Mesothelial cell of epicardium (in vitro differentiated cells): ENCODE results near the gene RHOC. TPM values are rescaled to one million over a fixed set of nuclear protein-coding genes. Genes with fewer than 3 reads are reported as not detected.

Experiments used
- DNase-seq, 2 experiments: peaks; one replicate each; pipeline ENCODE4 v3.0.0; 2021; ENCODE audit warnings: low spot score in 2 of 2; ENCODE audit not compliant: unreplicated experiment in 2 of 2
- H3K27ac Mint-ChIP-seq: 2 replicates; pipeline ENCODE4 v1.8.0; 2021; ENCODE audit warnings: mixed read lengths
- H3K27me3 Mint-ChIP-seq: 2 replicates; pipeline ENCODE4 v1.8.0; 2021; ENCODE audit warnings: low read depth, mixed read lengths
- H3K36me3 Mint-ChIP-seq: 2 replicates; pipeline ENCODE4 v1.8.0; 2021; ENCODE audit warnings: mixed read lengths
- H3K4me1 Mint-ChIP-seq: 2 replicates; pipeline ENCODE4 v1.8.0; 2021; ENCODE audit warnings: mixed read lengths
- H3K4me3 Mint-ChIP-seq: 2 replicates; pipeline ENCODE4 v1.8.0; 2021; ENCODE audit warnings: mild to moderate bottlenecking, moderate library complexity, mixed read lengths
- H3K9me3 Mint-ChIP-seq: 2 replicates; pipeline ENCODE4 v1.8.0; 2021; ENCODE audit warnings: mixed read lengths
- CTCF ChIP-seq: fragments of 200-600 bp; sonication (generic); IDR thresholded peaks from one replicate; pipeline ENCODE4 v1.5.0; 2021; ENCODE audit warnings: antibody characterized with exemption; ENCODE audit not compliant: unreplicated experiment
- total RNA-seq: library from RNA; stranded (reverse); gene quantifications from 3 replicates; pipeline ENCODE4 v1.2.1, GENCODE V29; 2021

Gene RHOC
- total RNA-seq, 1 donor from 2014 or later: 163 TPM

DNA sequence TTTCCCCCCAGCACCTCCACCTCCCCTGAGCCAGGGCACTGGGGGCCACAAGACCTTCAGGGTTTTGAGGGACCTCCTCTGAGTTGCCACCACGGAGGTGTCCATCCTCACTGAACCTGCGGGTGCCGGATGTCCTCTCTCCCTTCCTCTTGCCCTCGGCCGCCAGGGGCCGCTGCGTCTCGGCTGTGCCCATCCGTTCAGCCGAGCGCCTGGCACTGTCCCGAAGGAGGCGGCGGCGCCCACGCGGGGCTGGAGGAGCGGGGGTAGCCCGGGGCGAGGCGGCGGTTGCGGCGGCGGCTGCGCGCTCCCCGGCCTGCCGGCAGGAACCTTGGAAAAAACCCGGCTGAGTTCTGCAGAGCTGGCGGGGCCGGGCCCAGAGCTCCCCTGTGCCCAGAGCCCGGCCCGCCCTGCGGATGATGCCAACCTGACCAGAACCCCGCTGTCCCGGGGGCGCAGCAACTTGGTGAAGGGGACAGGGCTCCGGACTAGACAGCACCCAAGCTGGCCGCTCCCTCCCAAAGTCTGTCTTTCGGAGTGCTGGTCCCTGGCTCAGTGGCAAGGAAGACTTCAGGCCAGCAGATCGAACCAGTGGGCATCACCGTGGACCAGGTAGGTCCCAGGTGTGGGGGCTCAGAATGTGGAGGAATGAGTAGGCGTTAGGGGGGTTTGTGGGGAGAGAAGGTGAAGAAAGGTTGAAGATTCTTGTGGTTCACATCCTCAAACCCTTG lies 11.9 kb upstream of the RHOC start:
- Mint-ChIP-seq H3K27ac (peak overlapping the region; percentile 86), H3K4me1 (peaks cover 35% of the 10 kb centered on the region), H3K9me3 (no peaks in the 10 kb centered on the region), H3K36me3 (no peaks in the 10 kb centered on the region), H3K4me3 (no peak overlapping the region), H3K27me3 (peaks cover 21% of the 10 kb centered on the region)
- DNase-seq: peak; percentile 82 to 90
- TF ChIP-seq CTCF: peak; percentile 80

DNA sequence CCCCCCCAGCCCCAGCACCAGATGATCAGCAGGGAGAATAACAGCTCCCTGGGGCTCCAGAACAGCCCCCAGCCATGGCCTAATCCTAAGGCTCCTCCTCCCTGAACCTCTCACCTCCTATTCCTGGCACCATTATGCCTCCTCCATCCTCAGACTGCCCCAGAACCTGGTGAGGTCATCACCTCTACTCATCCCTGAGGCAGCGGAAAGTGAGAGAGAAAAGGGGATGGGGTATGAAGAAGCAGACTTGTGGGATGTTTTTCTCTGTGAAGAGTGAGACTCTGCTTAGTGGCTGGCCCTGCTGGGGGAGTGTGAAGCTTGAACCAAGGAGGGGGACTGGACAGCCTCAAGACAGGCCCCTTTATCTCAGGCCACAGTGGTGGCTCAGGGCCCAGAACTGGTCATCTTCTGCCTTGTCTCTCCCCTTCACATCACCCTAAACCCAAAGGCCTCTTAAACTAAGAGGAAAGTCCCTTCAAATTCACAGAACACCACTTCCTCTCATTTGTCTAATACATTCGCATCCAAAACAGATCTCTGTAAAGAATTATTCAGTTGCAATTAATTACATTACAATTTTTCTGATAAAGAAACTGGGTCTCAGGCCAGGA lies 10.4 kb upstream of the RHOC start:
- H3K27ac Mint-ChIP-seq: peak overlapping the region; percentile 1
- no peak for DNase-seq
- H3K36me3 Mint-ChIP-seq: no peaks in the 10 kb centered on the region
- H3K27me3 Mint-ChIP-seq: peaks cover 35% of the 10 kb centered on the region
- peaks cover 26% of the 10 kb centered on the region for H3K4me1 Mint-ChIP-seq
- H3K9me3 Mint-ChIP-seq: no peaks in the 10 kb centered on the region
- no peak overlapping the region for H3K4me3 Mint-ChIP-seq
- TF ChIP-seq CTCF: no peak

GRCh38 chr1:112716133-112716720 lies 9.3 kb upstream of the RHOC start:
- peak overlapping the region; percentile 76 for H3K4me3 Mint-ChIP-seq
- H3K27me3 Mint-ChIP-seq: peaks cover 41% of the 10 kb centered on the region
- H3K4me1 Mint-ChIP-seq: peaks cover 18% of the 10 kb centered on the region
- peak; percentile 95 for TF ChIP-seq CTCF
- peak; percentile 80 to 94 for DNase-seq
- peak overlapping the region; percentile 88 for H3K27ac Mint-ChIP-seq
- H3K9me3 Mint-ChIP-seq: no peaks in the 10 kb centered on the region
- no peaks in the 10 kb centered on the region for H3K36me3 Mint-ChIP-seq

- peak; percentile 81 to 91 for DNase-seq
- H3K27me3 Mint-ChIP-seq: peaks cover 45% of the 10 kb centered on the region
- peak within 1 kb of the TSS; percentile 88 for H3K27ac Mint-ChIP-seq
- H3K4me1 Mint-ChIP-seq: peaks cover 18% of the 10 kb centered on the region
- H3K36me3 Mint-ChIP-seq: no peaks in the 10 kb centered on the region
- H3K9me3 Mint-ChIP-seq: no peaks in the 10 kb centered on the region
- no peak for TF ChIP-seq CTCF
- H3K4me3 Mint-ChIP-seq: peak within 1 kb of the TSS; percentile 79
Measured at GRCh38 chr1:112715264-112716053, 8.5 kb upstream of the RHOC start, which contains the start of gene PPM1J. TSS of gene PPM1J (minus strand) at chr1:112715332. CDS start at chr1:112715301, 31 bp downstream.

GRCh38 chr1:112714313-112715263 lies 7.7 kb upstream of the RHOC start:
- H3K36me3 Mint-ChIP-seq: no peaks in the 10 kb centered on the region

More at GRCh38 chr1:112714313-112715263, 7.7 kb upstream of the RHOC start:
- Mint-ChIP-seq H3K4me3 (peak overlapping the region; percentile 79), H3K9me3 (no peaks in the 10 kb centered on the region), H3K4me1 (peaks cover 18% of the 10 kb centered on the region), H3K27me3 (peaks cover 39% of the 10 kb centered on the region), H3K27ac (no peak overlapping the region)
- TF ChIP-seq CTCF: no peak
- peak in 1 of 2 experiments; percentile 53 for DNase-seq
